A204.1 (cell line): ENCODE results near the gene TAAR2.
"Not testable (repeated sequence)": the region's sequence is repeated elsewhere in the genome, so short reads cannot be mapped to it uniquely, and the experiment has no call there.

ENCODE experiments used
- FAIRE-seq: peaks from 2 replicates; lab custom pipeline; 2012; peaks lifted over from hg19 to GRCh38; lab: Jason Lieb, UNC

Gene TAAR2, protein sequence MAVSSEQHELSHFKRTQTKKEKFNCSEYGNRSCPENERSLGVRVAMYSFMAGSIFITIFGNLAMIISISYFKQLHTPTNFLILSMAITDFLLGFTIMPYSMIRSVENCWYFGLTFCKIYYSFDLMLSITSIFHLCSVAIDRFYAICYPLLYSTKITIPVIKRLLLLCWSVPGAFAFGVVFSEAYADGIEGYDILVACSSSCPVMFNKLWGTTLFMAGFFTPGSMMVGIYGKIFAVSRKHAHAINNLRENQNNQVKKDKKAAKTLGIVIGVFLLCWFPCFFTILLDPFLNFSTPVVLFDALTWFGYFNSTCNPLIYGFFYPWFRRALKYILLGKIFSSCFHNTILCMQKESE

DNA sequence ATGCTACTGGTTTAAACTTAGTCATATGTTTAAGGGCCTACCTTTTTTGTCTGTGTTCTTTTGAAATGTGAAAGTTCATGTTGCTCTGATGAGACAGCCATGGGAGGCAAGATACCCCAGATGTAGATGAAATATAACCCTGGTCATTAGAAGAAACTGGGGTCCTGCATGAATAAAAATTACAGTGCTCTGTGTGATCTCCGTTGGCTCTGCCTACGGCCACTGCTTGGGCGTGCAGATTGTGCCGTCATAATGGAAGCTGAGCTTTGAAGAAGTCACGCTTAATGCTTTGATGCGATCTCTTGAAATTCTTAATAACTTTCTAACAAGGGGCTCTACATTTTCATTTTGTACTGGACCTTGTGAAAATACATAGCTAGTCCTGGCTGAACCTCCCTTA lies at the start of gene TAAR2:
TSS of gene TAAR2 (minus strand) at position 101 of the 400 bp plus-strand sequence. CDS start at position 101, 0 bp downstream.
- FAIRE-seq: no peak

DNA sequence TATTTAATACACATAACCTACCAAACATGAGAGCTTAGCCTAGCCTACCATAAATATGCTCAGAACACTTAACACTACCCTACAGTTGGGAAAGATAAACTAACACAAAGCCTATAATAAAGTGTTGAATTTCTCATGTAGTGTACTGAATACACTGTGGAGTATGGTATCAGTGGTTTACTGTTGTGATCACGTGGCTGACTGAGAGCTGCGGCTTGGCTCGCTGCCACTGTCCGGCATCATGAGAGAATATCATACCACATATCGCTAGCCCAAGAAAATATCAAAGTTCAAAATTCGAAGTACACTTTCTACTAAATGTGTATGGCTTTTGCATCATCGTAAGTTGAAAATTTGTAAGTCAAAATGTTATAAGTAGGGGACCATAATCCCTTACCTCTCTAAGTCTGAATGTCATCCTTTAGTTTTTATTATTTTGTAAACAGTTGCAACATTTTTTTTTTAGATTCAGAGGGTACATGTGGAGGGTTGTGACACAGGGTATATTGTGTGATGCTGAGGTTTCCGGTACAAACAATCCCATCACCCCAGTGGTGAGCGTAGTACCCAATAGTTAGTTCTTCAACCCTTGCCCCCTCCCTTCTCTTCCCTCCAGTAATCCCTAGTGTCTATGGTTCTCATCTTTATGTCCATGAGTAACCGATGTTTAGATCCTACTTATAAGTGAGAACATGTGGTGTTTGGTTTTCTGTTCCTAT lies 49.5 kb upstream of the TAAR2 start:
- no peak for FAIRE-seq

DNA sequence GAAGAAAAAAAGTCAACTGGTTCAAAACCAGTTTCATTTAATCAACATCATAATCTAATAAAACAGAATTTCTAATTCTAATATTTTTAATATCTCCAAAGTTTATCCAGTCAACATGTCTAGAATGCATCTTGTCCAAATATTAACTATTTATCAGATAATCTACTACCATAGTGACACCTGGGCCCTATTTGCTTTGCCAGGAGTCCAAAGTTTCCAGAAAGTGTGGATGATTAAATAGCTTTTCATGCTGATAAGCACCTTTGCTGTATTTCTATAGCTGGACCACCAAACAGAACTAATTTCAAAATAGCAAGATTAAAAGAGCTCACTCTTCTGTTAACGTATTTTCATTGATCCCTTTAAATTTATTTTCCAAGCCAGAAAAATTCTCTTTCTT lies 47.2 kb upstream of the TAAR2 start:
- no peak for FAIRE-seq

DNA sequence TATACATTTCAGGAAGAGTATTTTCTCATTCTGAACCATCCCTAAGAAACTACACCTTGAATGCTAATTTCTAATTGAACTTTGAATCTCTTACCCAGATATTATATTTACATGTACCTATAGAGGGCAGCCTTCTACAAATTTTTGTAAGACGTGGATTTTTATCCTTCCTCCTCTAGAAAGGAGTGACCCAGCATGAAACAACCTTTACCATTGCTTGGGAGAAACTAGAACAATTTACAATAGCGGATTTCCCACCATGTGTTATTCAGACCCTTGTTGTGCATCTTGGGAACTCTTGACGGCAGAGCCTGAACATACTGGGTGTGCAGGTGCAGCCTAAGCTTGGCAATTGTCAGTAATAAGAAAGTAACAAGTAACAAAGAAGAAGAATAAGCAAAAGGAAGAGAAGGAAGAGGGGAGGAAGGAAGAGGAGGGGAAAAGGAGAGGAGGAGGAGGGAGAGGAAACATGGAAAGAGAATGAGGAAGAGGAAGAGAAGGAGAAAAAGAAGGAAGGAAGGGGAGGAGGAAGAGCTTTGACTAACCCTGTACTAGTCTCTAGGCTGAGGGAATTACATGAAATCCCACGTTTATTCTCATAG lies 45.7 kb upstream of the TAAR2 start:
- peak; percentile 97 for FAIRE-seq

DNA sequence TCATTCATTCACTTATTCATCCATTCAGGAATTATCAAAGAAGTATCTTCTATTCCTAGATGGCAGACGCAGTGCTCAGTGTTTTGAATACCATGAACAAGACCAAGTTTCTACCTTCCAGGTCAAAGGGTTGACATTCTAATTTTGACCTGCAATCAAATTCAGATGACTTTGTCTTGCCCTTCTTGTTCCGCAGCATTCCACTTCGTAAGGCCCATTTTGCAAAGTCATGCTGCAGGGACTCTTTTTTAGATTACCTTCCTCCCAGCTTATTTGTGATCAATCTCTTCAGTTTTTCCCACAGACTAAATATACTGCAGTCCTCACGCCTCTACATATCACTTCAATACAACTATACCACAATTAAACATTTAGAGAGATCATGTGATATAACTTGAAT lies 42.0 kb upstream of the TAAR2 start:
- no peak for FAIRE-seq

DNA sequence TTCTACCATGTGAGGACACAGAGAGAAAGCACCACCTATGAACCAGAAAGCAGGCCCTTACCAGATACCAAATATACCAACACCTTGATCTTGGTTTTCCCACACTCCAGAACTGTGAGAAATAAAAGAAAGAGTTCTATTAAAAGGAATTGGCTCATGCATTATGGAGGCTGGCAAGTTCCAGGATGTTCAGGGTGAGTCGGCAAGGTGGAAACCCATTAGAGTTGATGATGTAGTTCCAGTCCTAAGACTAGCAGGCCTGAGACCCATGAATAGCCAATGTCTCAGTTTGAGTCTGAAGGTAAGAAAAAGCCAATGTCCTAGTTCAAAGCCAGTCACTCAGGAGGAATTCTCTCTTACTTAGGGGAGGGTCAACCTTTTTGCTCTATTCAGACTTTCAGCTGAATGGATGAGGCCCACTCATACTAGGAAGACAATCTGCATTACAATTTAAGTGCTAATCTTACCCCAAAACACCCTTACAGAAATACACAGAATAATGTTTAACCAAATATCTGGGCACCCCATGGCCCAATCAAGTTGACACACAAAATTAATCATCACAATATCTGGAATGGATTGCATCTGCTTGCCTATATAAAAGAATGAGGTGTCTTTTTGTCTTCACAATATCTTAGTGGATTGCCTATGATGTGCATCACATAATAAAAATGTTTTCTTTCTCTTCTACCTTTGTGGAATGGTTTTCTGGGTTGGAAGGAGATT lies 40.4 kb upstream of the TAAR2 start:
- FAIRE-seq: no peak

DNA sequence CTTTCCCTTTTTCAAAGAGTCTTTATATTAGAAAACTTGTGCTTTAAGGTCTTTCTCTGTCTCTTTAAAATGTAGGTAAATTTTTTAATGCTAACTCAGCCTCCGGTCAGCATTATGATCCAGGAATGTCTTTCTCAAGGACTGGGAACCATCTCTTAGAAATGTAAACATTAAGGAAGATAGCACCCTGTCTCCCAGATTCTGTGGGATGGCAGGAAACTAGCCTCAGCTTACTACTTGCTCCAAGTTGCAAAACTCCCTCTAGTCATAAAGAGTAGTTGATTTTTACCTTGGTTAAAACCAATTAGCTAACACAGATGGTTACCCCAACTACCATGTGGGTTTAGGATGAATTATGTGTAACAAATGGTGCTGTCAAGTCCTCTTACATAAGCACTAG lies 39.6 kb upstream of the TAAR2 start:
- no peak for FAIRE-seq

DNA sequence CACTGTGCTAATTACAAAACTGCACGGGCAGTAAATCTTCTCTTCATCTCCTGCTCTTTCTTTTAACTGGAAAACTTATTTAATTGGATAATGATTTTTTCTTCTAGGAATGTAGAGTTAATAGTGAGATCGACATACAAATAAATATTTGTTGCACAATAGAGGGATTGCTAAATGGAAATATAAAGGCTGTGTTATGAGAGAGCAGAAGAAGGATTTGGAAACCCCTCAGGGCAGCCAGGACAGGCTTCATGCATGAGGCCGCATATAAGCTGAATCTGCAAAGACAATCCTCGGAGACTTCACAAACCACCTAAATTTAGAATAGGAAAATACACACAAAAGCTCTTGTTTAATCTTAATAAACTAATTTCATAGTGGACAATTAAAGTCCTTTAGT lies 37.8 kb upstream of the TAAR2 start:
- no peak for FAIRE-seq

DNA sequence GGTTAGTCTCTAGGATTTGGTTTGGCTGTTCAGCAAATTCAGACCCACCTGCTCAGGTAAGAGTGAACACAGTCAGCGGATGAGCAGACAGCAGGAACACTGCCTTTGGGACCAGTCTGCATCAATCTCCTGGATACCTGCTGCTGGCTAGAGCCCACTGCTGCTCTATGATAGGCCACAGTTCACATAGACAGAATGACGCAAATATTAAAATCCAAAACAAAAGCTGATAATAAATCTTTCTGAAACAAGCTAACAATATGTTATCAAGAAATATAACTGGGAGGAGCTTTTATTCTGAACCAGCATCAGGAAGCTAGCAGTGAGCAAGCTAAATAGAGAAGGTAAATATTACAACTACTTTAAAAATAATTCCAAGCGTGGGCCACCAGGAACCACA lies 35.0 kb upstream of the TAAR2 start, which contains the start of gene TAAR1:
TSS of gene TAAR1 (minus strand) at position 101 of the 400 bp plus-strand sequence. CDS start 13,179 bp downstream, outside the sequence.
- no peak for FAIRE-seq

DNA sequence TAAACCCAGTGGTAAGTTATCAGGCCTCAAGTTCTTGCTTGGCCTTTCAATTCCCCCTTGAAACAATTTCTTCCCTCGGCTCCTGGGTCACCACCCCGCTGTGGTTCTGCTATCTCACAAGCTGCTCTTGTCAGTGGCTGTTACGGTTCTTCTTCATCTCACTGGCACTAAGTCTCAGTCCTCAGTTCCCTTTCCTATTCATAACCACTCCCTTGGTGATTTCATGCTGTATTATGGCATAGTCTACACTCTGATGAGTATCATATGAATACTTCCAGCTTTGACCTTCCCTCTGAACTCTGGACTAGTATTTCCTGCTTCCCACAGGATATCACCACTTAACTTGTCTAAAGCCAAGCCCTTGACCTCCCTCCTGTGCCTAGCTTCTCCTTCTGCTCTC lies 27.0 kb upstream of the TAAR2 start:
- no peak for FAIRE-seq

DNA sequence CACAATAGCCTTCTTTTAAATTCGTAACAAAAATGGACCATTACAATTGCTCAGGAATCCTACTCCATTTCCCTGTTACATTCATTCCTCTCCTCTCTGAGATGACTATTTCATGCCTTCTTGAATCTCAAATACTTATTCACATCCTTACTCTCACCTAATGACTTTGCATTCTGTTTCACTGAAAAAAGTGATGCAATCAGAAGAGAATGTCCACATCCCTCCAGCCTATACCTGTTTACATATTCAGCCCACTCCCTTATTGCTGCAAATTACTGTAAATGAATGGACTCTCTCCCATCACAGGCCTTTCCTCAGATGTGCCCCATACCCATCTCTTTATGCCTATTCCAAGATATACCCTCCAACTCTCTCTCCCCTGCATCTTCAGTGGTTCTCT lies 26.4 kb upstream of the TAAR2 start:
- FAIRE-seq: no peak

DNA sequence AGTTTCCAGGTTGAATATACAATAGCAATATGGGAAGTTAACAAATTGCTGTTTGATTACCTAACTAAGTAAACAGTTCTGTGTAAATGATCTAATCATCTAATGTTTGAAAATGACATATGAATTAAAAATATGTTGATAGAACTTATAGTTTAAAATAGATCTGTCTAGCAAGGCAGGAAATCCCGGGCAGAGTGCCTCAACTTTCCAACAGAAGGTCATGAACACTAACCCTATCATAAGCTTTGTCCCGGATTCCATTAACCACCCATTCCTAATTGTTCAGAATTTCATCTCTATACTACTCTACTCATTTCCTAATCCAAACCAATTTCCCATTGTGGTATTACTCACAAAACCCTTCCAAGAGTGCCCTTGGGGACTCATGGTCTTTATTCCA lies 24.8 kb upstream of the TAAR2 start:
- FAIRE-seq: no peak

DNA sequence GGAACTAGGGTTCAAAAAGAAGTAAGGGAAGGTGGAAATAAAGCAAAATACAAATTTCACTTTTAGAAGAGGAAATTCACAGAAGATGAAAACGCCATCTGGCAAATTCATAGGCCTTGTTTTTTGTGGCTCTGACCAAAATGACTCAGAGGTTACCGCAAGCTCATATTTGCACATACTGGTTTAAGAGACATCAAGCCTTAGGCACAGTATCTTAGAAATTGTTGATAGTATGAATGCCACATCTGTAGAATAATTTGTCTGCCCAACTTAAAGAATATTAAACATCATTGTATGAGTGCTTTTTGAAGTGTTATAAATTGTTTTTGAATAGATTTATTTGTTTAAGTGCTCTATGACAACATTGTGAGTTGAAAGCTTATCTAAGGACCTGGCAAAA lies 24.3 kb upstream of the TAAR2 start:
- no peak for FAIRE-seq

DNA sequence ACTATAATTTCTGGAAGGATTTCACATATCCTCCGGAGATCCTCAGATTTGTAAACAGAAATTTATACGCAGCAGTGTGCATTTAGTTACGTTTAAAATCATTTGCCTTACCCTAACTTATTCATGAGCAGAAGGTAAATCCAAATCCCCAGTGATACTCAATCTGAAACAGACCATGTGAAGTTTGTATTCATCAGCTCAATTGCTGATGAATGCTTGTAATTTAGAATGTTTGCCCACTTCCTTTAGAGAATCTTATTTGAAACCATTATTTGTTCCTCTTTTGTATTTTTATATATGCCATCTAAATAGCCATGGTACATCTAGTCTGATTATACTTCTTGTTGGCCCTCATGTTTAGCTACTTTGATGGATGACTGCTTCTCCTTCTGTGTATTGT lies 19.5 kb upstream of the TAAR2 start:
- FAIRE-seq: no peak

DNA sequence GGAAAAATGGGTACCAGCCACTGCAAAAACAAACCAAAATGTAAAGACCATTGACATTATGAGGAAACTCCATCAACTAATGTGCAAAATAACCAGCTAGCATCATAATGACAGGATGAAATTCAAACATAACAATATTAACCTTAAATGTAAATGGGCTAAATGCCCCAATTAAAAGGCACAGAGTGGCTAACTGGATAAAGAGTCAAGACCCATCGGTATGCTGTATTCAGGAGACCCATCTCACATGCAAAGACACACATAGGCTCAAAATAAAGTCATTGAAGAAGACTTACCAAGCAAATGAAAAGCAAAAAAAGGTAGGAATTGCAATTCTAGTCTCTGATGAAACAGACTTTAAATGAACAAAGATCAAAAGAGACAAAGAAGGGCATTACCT lies 13.1 kb upstream of the TAAR2 start:
- not testable (repeated sequence) for FAIRE-seq

DNA sequence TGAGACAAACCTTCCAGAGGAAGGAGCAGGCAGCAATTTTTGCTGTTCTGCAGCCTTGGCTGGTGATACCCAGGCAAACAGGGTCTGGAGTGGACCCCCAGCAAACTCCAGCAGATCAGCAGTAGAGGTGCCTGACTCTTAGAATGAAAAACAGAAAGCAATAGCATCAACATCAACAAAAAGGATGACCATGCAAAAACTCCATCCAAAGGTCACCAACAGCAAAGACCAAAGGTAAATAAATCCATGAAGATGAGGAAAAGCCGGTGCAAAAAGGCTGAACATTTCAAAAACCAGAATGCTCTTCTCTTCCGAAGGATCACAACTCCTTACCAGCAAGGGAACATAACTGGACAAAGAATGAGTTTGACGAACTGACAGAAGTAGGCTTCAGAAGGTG lies 11.8 kb upstream of the TAAR2 start:
- not testable (repeated sequence) for FAIRE-seq

DNA sequence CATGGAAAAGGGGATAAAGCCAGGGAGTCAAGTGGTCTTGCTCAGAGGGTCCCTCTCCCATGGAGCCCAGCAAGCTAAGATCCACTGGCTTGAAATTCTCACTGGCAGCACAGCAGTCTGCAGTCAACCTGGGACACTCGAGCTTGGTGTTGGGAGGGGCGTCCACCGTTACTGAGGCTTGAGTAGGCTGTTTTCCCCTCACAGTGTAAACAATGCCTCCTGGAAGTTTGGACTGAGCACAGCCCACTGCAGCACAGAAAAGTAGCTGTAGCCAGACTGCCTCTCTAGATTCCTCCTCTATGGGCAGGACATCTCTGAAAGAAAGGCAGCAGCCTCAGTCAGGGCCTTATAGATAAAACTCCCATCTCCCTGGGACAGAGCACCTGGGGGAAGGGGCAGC lies 11.2 kb upstream of the TAAR2 start:
- not testable (repeated sequence) for FAIRE-seq

DNA sequence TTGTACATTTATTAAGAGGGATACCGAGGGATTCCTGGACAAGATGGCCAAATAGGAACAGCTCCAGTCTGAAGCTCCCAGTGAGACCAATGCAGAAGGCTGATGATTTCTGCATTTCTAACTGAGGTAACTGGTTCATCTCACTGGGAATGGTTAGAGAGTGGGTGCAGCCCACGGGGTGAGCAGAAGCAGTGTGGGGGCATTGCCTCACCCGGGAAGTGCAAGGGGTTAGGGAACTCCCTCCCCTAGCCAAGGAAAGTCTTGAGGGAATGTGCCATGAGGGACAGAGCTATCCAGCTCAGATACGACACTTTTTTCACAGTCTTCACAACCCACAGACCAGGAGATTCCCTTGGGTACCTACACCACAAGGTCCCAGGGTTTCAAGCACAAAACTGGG lies 10.7 kb upstream of the TAAR2 start:
- FAIRE-seq: no peak

DNA sequence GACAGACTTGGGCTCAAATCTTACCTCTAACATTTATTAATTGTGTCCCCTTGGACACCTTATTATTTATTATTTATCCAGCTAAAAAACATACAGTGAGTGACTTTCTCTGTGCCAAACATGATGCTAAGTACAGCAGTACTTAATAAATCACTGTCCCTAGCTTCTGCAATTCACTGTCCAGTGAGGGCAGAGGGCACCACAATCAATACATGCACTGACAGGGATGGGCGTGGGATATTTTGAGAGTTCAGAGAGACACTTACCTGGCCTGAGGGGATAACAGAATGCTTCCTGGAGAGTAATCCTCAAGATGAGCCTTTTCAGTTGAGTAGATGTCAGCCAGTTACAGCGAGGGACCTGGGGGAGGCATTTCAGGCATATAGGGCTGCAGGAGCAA lies 9.3 kb upstream of the TAAR2 start:
- FAIRE-seq: no peak

DNA sequence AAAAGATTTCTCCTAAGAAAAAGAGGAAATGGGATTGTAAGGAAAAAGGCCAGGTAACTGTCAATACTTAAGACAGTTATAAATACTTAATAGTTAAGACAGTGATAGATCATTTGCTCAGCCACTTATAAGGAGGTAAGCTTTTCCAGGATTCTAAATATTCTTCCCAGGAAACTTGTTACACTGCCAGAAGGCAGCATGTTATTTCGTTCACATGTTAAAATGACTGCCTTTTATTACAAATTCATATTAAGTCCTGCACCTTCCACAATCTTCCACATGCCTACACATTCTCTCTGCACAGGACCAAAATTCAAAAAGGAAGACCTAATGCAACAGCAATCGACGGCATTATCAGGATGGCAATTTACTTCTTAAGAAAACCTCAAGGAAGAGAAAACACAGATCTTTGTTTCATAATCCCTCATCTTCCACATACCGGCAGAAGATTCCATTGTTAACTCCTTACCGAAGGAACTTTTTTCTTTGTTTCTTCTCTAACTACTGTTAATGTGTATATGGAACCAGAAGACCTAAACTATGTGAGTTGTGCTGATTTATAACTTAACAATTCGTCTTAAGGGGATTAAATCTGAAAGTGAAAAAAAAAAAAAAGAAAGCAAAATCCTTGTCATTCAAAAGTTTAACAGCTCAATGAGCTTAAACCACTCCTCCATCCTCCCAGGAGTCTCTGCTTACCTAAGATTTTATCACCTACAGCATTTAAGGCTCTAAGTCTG lies 799 bp downstream of the TAAR2 start:
- FAIRE-seq: no peak

DNA sequence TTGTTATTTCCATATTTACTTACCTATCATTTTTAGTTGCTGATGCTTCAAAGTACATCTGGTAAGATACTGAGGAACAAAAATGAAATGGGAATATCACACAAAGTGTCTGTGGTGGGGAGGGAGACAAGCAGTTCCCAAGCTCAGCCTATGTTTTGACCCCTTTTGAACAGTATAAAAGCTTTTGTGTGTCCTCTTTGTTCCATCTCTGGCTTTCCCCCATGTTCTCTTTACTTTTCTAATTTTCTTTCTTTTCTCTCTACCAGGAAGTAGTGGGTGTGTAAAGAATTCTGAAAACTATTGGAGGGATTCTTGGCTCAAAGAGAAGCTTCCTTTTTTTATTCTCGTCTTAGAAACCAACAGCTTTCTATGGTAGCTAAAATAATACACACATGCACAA lies 7.4 kb downstream of the TAAR2 start:
- no peak for FAIRE-seq

DNA sequence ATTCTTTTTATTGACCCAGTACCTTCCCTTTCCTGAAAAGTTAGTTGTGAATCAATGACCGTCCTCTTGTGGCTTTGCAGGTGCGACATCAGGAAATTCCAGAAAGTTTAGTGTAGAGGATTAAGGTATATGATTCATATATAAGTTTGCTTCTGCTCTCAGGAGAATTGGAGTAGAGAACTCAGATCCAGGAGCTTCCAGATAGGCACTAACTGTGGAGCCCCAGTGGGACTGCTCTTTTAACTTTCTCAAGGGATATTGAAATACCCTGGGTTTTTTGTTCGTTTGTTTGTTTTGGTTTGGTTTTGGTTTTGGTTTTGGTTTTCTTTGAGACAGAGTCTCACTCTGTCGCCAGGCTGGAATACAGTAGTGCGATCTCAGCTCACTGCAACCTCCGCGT lies 9.5 kb downstream of the TAAR2 start:
- no peak for FAIRE-seq
